Measurements from ENCODE around the gene AGBL4.
"Not testable (repeated sequence)": the region's sequence is repeated elsewhere in the genome, so short reads cannot be mapped to it uniquely, and the experiment has no call there.

The AGBL4 gene

GRCh38 chr1:50023292-50024159 lies at the start of gene AGBL4:
TSS of gene AGBL4 (minus strand) at chr1:50023954.
- peak; percentile 81 for DNase-seq (ENCODE audit: low read depth, low spot score)

- no peak for DNase-seq (ENCODE audit: low read depth, low spot score)
Observed at GRCh38 chr1:50066806-50067205, 43.1 kb upstream of the AGBL4 start.

GRCh38 chr1:50060279-50060678 lies 36.5 kb upstream of the AGBL4 start:
- DNase-seq (ENCODE audit: low read depth, low spot score): no peak

- no peak for DNase-seq (ENCODE audit: low read depth, low spot score)
Observed at GRCh38 chr1:50048791-50049190, 25.0 kb upstream of the AGBL4 start.

- DNase-seq (ENCODE audit: low read depth, low spot score): peak; percentile 70
Observed at GRCh38 chr1:50047916-50048694, 24.4 kb upstream of the AGBL4 start.

GRCh38 chr1:50038237-50038809 lies 14.6 kb upstream of the AGBL4 start:
- no peak for DNase-seq (ENCODE audit: low read depth, low spot score)

GRCh38 chr1:50027794-50028193 lies 4.0 kb upstream of the AGBL4 start:
- DNase-seq (ENCODE audit: low read depth, low spot score): no peak

- no peak for DNase-seq (ENCODE audit: low read depth, low spot score)
Observed at GRCh38 chr1:49995734-49996133, 28.0 kb downstream of the AGBL4 start.

GRCh38 chr1:49971088-49971487 lies 52.7 kb downstream of the AGBL4 start:
- no peak for DNase-seq (ENCODE audit: low read depth, low spot score)

GRCh38 chr1:49951385-49951784 lies 72.4 kb downstream of the AGBL4 start:
- no peak for DNase-seq (ENCODE audit: low read depth, low spot score)

- DNase-seq (ENCODE audit: low read depth, low spot score): not testable (repeated sequence)
Observed at GRCh38 chr1:49915301-49915700, 108.5 kb downstream of the AGBL4 start.

- DNase-seq (ENCODE audit: low read depth, low spot score): no peak
Observed at GRCh38 chr1:49906365-49906764, 117.4 kb downstream of the AGBL4 start.

- DNase-seq (ENCODE audit: low read depth, low spot score): no peak
Observed at GRCh38 chr1:49864581-49864980, 159.2 kb downstream of the AGBL4 start.

- DNase-seq (ENCODE audit: low read depth, low spot score): no peak
Observed at GRCh38 chr1:49854741-49855140, 169.0 kb downstream of the AGBL4 start.

GRCh38 chr1:49842596-49842995 lies 181.2 kb downstream of the AGBL4 start:
- no peak for DNase-seq (ENCODE audit: low read depth, low spot score)

- no peak for DNase-seq (ENCODE audit: low read depth, low spot score)
Observed at GRCh38 chr1:49841767-49842166, 182.0 kb downstream of the AGBL4 start.

- no peak for DNase-seq (ENCODE audit: low read depth, low spot score)
Observed at GRCh38 chr1:49824261-49824660, 199.5 kb downstream of the AGBL4 start.

GRCh38 chr1:49817681-49818080 lies 206.1 kb downstream of the AGBL4 start:
- no peak for DNase-seq (ENCODE audit: low read depth, low spot score)

- not testable (repeated sequence) for DNase-seq (ENCODE audit: low read depth, low spot score)
Observed at GRCh38 chr1:49787013-49787412, 236.7 kb downstream of the AGBL4 start.

- peak; percentile 23 for DNase-seq (ENCODE audit: low read depth, low spot score)
Observed at GRCh38 chr1:49765034-49765433, 258.7 kb downstream of the AGBL4 start.

- DNase-seq (ENCODE audit: low read depth, low spot score): not testable (repeated sequence)
Observed at GRCh38 chr1:49738118-49738517, 285.6 kb downstream of the AGBL4 start.

- DNase-seq (ENCODE audit: low read depth, low spot score): no peak
Observed at GRCh38 chr1:49728377-49728776, 295.4 kb downstream of the AGBL4 start.
